CD14-positive monocyte (primary cell): ENCODE results near the gene PPP3R1. TPM values are rescaled to one million over a fixed set of nuclear protein-coding genes. Genes with fewer than 3 reads are reported as not detected.

Source experiments
- DNase-seq, 3 donors: peaks; one replicate each; pipeline ENCODE4 v3.0.0-alpha.2; 2011 to 2022
- H2AFZ ChIP-seq: 2 replicates; pipeline ENCODE4 v1.6.0; 2012; ENCODE audit warnings: mild to moderate bottlenecking, low read depth, low read length, inconsistent platforms; ENCODE audit not compliant: insufficient read depth, poor library complexity, severe bottlenecking
- H3K27ac ChIP-seq, 2 donors: 1 replicate in 1 of 2; 2 replicates in 1 of 2; pipeline ENCODE4 v1.5.1; 2012 to 2013; ENCODE audit warnings: low read length in 2 of 2, control low read depth in 1 of 2, inconsistent platforms in 1 of 2, low read depth in 1 of 2, mild to moderate bottlenecking in 1 of 2
- H3K27me3 ChIP-seq, 2 donors: one replicate each; pipeline versions ENCODE4 v1.6.0 to v1.6.1; 2011 to 2013; ENCODE audit warnings: low read length in 2 of 2; ENCODE audit not compliant: control insufficient read depth in 2 of 2, insufficient read depth in 2 of 2
- H3K36me3 ChIP-seq, 2 donors: replicated peaks in 1 of 2; 1 replicate in 1 of 2; 2 replicates in 1 of 2; pipeline versions ENCODE4 v1.5.1 to v1.6.1; 2012 to 2013; ENCODE audit warnings: low read length in 2 of 2, control low read depth in 1 of 2, inconsistent platforms in 1 of 2, mild to moderate bottlenecking in 1 of 2; ENCODE audit not compliant: insufficient read depth in 2 of 2, control insufficient read depth in 1 of 2
- H3K4me1 ChIP-seq, 2 donors: 1 replicate in 1 of 2; 2 replicates in 1 of 2; pipeline versions ENCODE4 v1.5.1 to v1.6.1; 2012 to 2013; ENCODE audit warnings: low read length in 2 of 2, control low read depth in 1 of 2, inconsistent platforms in 1 of 2, mild to moderate bottlenecking in 1 of 2, moderate library complexity in 1 of 2; ENCODE audit not compliant: insufficient read depth in 2 of 2, control insufficient read depth in 1 of 2
- H3K4me2 ChIP-seq: replicated peaks from 2 replicates; pipeline ENCODE3; 2012; ENCODE audit warnings: low read length, moderate library complexity, mild to moderate bottlenecking; ENCODE audit not compliant: poor library complexity, severe bottlenecking; ENCODE audit errors: extremely low read depth
- H3K4me3 ChIP-seq, 3 experiments: fragments of 200-600 bp in 1 of 3; sonication (generic) in 1 of 3; replicated peaks in 1 of 3; 1 replicate in 2 of 3; 2 replicates in 1 of 3; pipeline ENCODE4 v1.5.1; 2011 to 2013; ENCODE audit warnings: low read length in 3 of 3, mild to moderate bottlenecking in 3 of 3, control low read depth in 2 of 3, low read depth in 2 of 3, inconsistent platforms in 1 of 3, moderate library complexity in 1 of 3
- H3K79me2 ChIP-seq: 2 replicates; pipeline ENCODE4 v1.6.0; 2012; ENCODE audit warnings: mild to moderate bottlenecking, control low read depth, inconsistent platforms, low read length, moderate library complexity; ENCODE audit not compliant: insufficient read depth
- H3K9ac ChIP-seq: 2 replicates; pipeline ENCODE4 v1.6.0; 2017; ENCODE audit warnings: low read length, mild to moderate bottlenecking; ENCODE audit not compliant: insufficient read depth, poor library complexity, severe bottlenecking
- H3K9me3 ChIP-seq, 2 donors: replicated peaks in 1 of 2; 1 replicate in 1 of 2; 2 replicates in 1 of 2; pipeline versions ENCODE4 v1.5.1 to v1.6.1; 2012 to 2013; ENCODE audit warnings: low read length in 2 of 2, control low read depth in 1 of 2; ENCODE audit not compliant: control insufficient read depth in 1 of 2, insufficient read depth in 1 of 2
- H4K20me1 ChIP-seq: 2 replicates; pipeline ENCODE4 v1.6.0; 2012; ENCODE audit warnings: mild to moderate bottlenecking, low read length, control low read depth, moderate library complexity; ENCODE audit not compliant: insufficient read depth
- H3K27ac Mint-ChIP-seq, 7 donors: one replicate each; pipeline ENCODE4 v1.8.0; 2020; ENCODE audit warnings: mild to moderate bottlenecking in 7 of 7, mixed read lengths in 7 of 7, moderate library complexity in 6 of 7, inconsistent platforms in 2 of 7
- H3K27me3 Mint-ChIP-seq, 3 donors: one replicate each; pipeline ENCODE4 v1.8.0; 2021 to 2022; ENCODE audit warnings: low read depth in 3 of 3, mild to moderate bottlenecking in 3 of 3, mixed read lengths in 3 of 3, moderate library complexity in 3 of 3, inconsistent platforms in 1 of 3
- H3K36me3 Mint-ChIP-seq, 2 donors: one replicate each; pipeline ENCODE4 v1.8.0; 2020; ENCODE audit warnings: mixed read lengths in 2 of 2, inconsistent platforms in 1 of 2, mild to moderate bottlenecking in 1 of 2
- H3K4me1 Mint-ChIP-seq: one replicate; pipeline ENCODE4 v1.8.0; 2020; ENCODE audit warnings: mild to moderate bottlenecking, mixed read lengths
- H3K4me3 Mint-ChIP-seq, 2 donors: one replicate each; pipeline ENCODE4 v1.8.0; 2020; ENCODE audit warnings: mild to moderate bottlenecking in 2 of 2, mixed read lengths in 2 of 2, moderate library complexity in 1 of 2
- H3K9me3 Mint-ChIP-seq, 7 donors: one replicate each; pipeline ENCODE4 v1.8.0; 2020 to 2022; ENCODE audit warnings: mixed read lengths in 7 of 7, mild to moderate bottlenecking in 6 of 7, moderate library complexity in 6 of 7, inconsistent platforms in 2 of 7
- CTCF ChIP-seq: fragments of 200-600 bp; IDR thresholded peaks from one replicate; pipeline ENCODE4 v1.8.0; 2022; ENCODE audit warnings: antibody characterized with exemption, mild to moderate bottlenecking
- WGBS: methylation state at CpG from one replicate; pipeline ENCODE4 v1.1.5; 2013; ENCODE audit warnings: missing lambda C conversion rate; ENCODE audit not compliant: insufficient coverage; 5-methylcytosine and 5-hydroxymethylcytosine counted together
- intact Hi-C, 2 donors: fragments of 100-400 bp; cut with micrococcal nuclease; formaldehyde crosslinking; loops; one replicate each; pipeline versions ENCODE4 v1.15.0 to v1.15.1; 2023
- polyA plus RNA-seq, 3 donors: library from polyadenylated mRNA; depleted of rRNA in 1 of 3; unstranded in 2 of 3; stranded (reverse) in 1 of 3; fragments of 300-500 nt in 2 of 3; fragments of >200 nt in 1 of 3; fragmentation: Illumina TruSeq in 2 of 3; gene quantifications; 1 replicate in 2 of 3; 2 replicates in 1 of 3; pipeline ENCODE4 v1.2.3, GENCODE V29; 2012 to 2021

PPP3R1 gene
- polyA plus RNA-seq, 3 donors, result 8.7 to 32.6 (median 10.7) TPM

GRCh38 chr2:68246396-68246795 lies 5.9 kb downstream of the PPP3R1 start:
- H3K79me2 ChIP-seq, result peaks cover 100% of the 10 kb centered on the region
- H3K4me1 ChIP-seq, result peaks cover 49 to 58% of the 10 kb centered on the region in 2 donors
- H3K27ac ChIP-seq, result peak overlapping the region in 1 of 2 donors; percentile 98
- 70% methylated on average over 1 of the region's 1 CpG for WGBS
- H3K36me3 ChIP-seq, result peaks cover 0 to 6% of the 10 kb centered on the region in 2 donors
- intact Hi-C loops, result no loop called here
- DNase-seq, result peak in 1 of 3 donors; percentile 17
- H3K27me3 ChIP-seq, result no peaks in the 10 kb centered on the region
- no peak overlapping the region for H2AFZ ChIP-seq
- H3K4me3 ChIP-seq, result no peak overlapping the region
- no peaks in the 10 kb centered on the region for H3K9me3 ChIP-seq
- no peak for TF ChIP-seq CTCF
- no peak overlapping the region for H3K9ac ChIP-seq
- no peaks in the 10 kb centered on the region for H3K27me3 Mint-ChIP-seq
- peaks cover 0 to 8% of the 10 kb centered on the region in 2 donors for H3K36me3 Mint-ChIP-seq
- H4K20me1 ChIP-seq, result peaks cover 97% of the 10 kb centered on the region
- H3K27ac Mint-ChIP-seq, result no peak overlapping the region
- no peak overlapping the region for H3K4me2 ChIP-seq
- no peak overlapping the region for H3K4me3 Mint-ChIP-seq
- peaks cover 0 to under 1% (median 0%) of the 10 kb centered on the region in 7 donors for H3K9me3 Mint-ChIP-seq
- peaks cover 14% of the 10 kb centered on the region for H3K4me1 Mint-ChIP-seq

- intact Hi-C loops, result no loop called here
- no peak overlapping the region for H3K27ac Mint-ChIP-seq
- H3K9me3 Mint-ChIP-seq, result no peaks in the 10 kb centered on the region
- H3K4me3 ChIP-seq, result no peak overlapping the region
- no peaks in the 10 kb centered on the region for H3K27me3 ChIP-seq
- no peak overlapping the region for H2AFZ ChIP-seq
- H3K27ac ChIP-seq, result peak overlapping the region in 1 of 2 donors; percentile 98
- peaks cover 0 to 10% of the 10 kb centered on the region in 2 donors for H3K36me3 Mint-ChIP-seq
- no peak overlapping the region for H3K9ac ChIP-seq
- H3K4me2 ChIP-seq, result no peak overlapping the region
- H3K4me3 Mint-ChIP-seq, result no peak overlapping the region
- no peak for TF ChIP-seq CTCF
- no peak for DNase-seq
- H3K4me1 ChIP-seq, result peaks cover 51 to 58% of the 10 kb centered on the region in 2 donors
- H4K20me1 ChIP-seq, result peaks cover 100% of the 10 kb centered on the region
- H3K27me3 Mint-ChIP-seq, result no peaks in the 10 kb centered on the region
- peaks cover 100% of the 10 kb centered on the region for H3K79me2 ChIP-seq
- H3K4me1 Mint-ChIP-seq, result peaks cover 20% of the 10 kb centered on the region
- H3K9me3 ChIP-seq, result no peaks in the 10 kb centered on the region
- peaks cover 0 to 6% of the 10 kb centered on the region in 2 donors for H3K36me3 ChIP-seq
Observed at GRCh38 chr2:68245672-68246071, 6.7 kb downstream of the PPP3R1 start.
